K562 (cell line): Measurements from ENCODE around the gene ZNF141. TPM values are rescaled to one million over a fixed set of nuclear protein-coding genes. Genes with fewer than 3 reads are reported as not detected.

Experiments used
- ATAC-seq: fragments of 200-7000 bp; cut with Tn5 transposase; 3 replicates; pipeline ENCODE4 v1.9.1; 2020; ENCODE audit warnings: moderate library complexity
- BruUV-seq: library from RNA; stranded (reverse); fragments of 400-500 nt; replicated peaks from 2 replicates; lab custom pipeline; 2021; lab: Mats Ljungman, UMichigan
- CTCF ChIA-PET: fragments of 300-600 bp; formaldehyde crosslinking; extraction: SDS; loops from one replicate; lab custom pipeline; 2021; ENCODE audit warnings: low intra/inter-chr PET ratio; lab: Yijun Ruan, JAX
- POLR2A ChIA-PET: fragments of 300-600, 350-650 bp; sonication (Branson Sonifier 250); formaldehyde crosslinking; extraction: SDS; loops from one replicate; lab custom pipeline; 2021; ENCODE audit warnings: antibody characterized with exemption, inconsistent platforms; lab: Yijun Ruan, JAX
- DNase-seq, 4 experiments: peaks; one replicate each; pipeline versions ENCODE4 v3.0.0 to v3.0.0-alpha.2; 2011 to 2018; ENCODE audit warnings: low spot score in 3 of 4, mixed read lengths in 3 of 4; ENCODE audit errors: extremely low read depth in 1 of 4
- FAIRE-seq: peaks from 2 replicates; lab custom pipeline; 2011; peaks lifted over from hg19 to GRCh38; lab: Jason Lieb, UNC
- H2AFZ ChIP-seq: 2 replicates; pipeline ENCODE4 v1.6.0; 2011; ENCODE audit warnings: low read depth, low read length, control low read depth, inconsistent platforms
- H3K27ac ChIP-seq: fragments of 200-600 bp; 3 replicates; pipeline ENCODE4 v1.8.0; 2011; ENCODE audit warnings: low read depth, mild to moderate bottlenecking, control low read depth, inconsistent platforms, low read length, moderate library complexity, mixed read lengths; ENCODE audit errors: extremely low read depth
- H3K27me3 ChIP-seq, 2 experiments: fragments of 300-600 bp in 1 of 2; 2 replicates in 1 of 2; 3 replicates in 1 of 2; pipeline versions ENCODE4 v1.6.0 to v1.8.0; 2011; ENCODE audit warnings: inconsistent platforms in 2 of 2, low read length in 2 of 2, mild to moderate bottlenecking in 1 of 2, mixed read lengths in 1 of 2, moderate library complexity in 1 of 2; ENCODE audit not compliant: control insufficient read depth in 2 of 2, insufficient read depth in 2 of 2
- H3K36me3 ChIP-seq: fragments of 300-600 bp; 3 replicates; pipeline ENCODE4 v1.8.0; 2011; ENCODE audit warnings: mild to moderate bottlenecking, low read length, inconsistent platforms; ENCODE audit not compliant: control insufficient read depth, insufficient read depth
- H3K4me1 ChIP-seq, 2 experiments: fragments of 200-600 bp in 1 of 2; replicated peaks in 1 of 2; 2 replicates in 1 of 2; 3 replicates in 1 of 2; pipeline versions ENCODE4 v1.5.1 to v1.8.0; 2011; ENCODE audit warnings: inconsistent platforms in 2 of 2, low read length in 2 of 2, mild to moderate bottlenecking in 1 of 2, mixed read lengths in 1 of 2, moderate library complexity in 1 of 2; ENCODE audit not compliant: control insufficient read depth in 2 of 2, insufficient read depth in 2 of 2
- H3K4me2 ChIP-seq: 2 replicates; pipeline ENCODE4 v1.6.1; 2011; ENCODE audit warnings: low read length, control low read depth, inconsistent platforms, mixed read lengths; ENCODE audit not compliant: insufficient read depth
- H3K4me3 ChIP-seq: fragments of 200-600 bp; sonication (generic), shearing (Covaris generic); 2 replicates; pipeline ENCODE4 v1.5.1; 2016; ENCODE audit warnings: control low read depth, inconsistent platforms
- H3K79me2 ChIP-seq: fragments of 200-600 bp; 3 replicates; pipeline ENCODE4 v1.8.0; 2011; ENCODE audit warnings: low read length, inconsistent platforms; ENCODE audit not compliant: control insufficient read depth, insufficient read depth
- H3K9ac ChIP-seq, 2 experiments: 2 replicates each; pipeline versions ENCODE4 v1.6.0 to v1.6.1; 2011; ENCODE audit warnings: low read depth in 2 of 2, low read length in 2 of 2, control low read depth in 1 of 2, inconsistent platforms in 1 of 2, mild to moderate bottlenecking in 1 of 2, mixed read lengths in 1 of 2; ENCODE audit not compliant: insufficient read depth in 1 of 2
- H3K9me1 ChIP-seq: one replicate; pipeline ENCODE4 v1.6.0; 2011; ENCODE audit warnings: inconsistent platforms, mild to moderate bottlenecking, low read length, moderate library complexity; ENCODE audit not compliant: control insufficient read depth, insufficient read depth
- H3K9me3 ChIP-seq: replicated peaks from 2 replicates; pipeline ENCODE4 v1.5.1; 2011; ENCODE audit warnings: low read depth, low read length, inconsistent platforms; ENCODE audit not compliant: control insufficient read depth, insufficient read depth
- H4K20me1 ChIP-seq: replicated peaks from 2 replicates; pipeline ENCODE4 v1.6.1; 2011; ENCODE audit warnings: low read length, inconsistent platforms, mixed read lengths; ENCODE audit not compliant: control insufficient read depth, insufficient read depth
- CBX8 ChIP-seq: fragments of 200-600 bp; sonication (generic); IDR thresholded peaks from 2 replicates; pipeline ENCODE4 v1.6.1; 2012; ENCODE audit warnings: borderline replicate concordance, mixed run types, low read depth, mild to moderate bottlenecking, moderate library complexity, mixed read lengths, low read length, control low read depth, inconsistent platforms; ENCODE audit not compliant: poor library complexity, severe bottlenecking; ENCODE audit errors: extremely low read depth
- CEBPG ChIP-seq, 3 experiments: fragments of 200-800 bp in 1 of 3; sonication (Bioruptor generic) in 1 of 3; sonication (generic) in 1 of 3; formaldehyde crosslinking in 1 of 3; IDR thresholded peaks in 2 of 3; conservative IDR thresholded peaks in 1 of 3; 2 replicates each; pipeline versions ENCODE4 v1.6.1 to v1.8.0; 2016 to 2022; ENCODE audit warnings: missing compliant biosample characterization in 2 of 3, missing genetic modification characterization in 2 of 3, mild to moderate bottlenecking in 1 of 3, missing genetic modification reagents in 1 of 3
- CHD4 ChIP-seq: fragments of 200-600 bp; sonication (generic); IDR thresholded peaks from 3 replicates; pipeline ENCODE4 v1.6.1; 2012; ENCODE audit warnings: low read depth, mild to moderate bottlenecking, mixed read lengths, low read length, inconsistent platforms; ENCODE audit not compliant: insufficient read depth, insufficient replicate concordance, poor library complexity, severe bottlenecking
- ESRRA ChIP-seq: fragments of 450-650 bp; IDR thresholded peaks from 2 replicates; pipeline ENCODE4 v1.6.1; 2014; ENCODE audit warnings: low read depth, mild to moderate bottlenecking, moderate library complexity, borderline replicate concordance
- LEF1 ChIP-seq: fragments of 450-650 bp; IDR thresholded peaks from 2 replicates; pipeline ENCODE4 v1.6.1; 2016; ENCODE audit warnings: mild to moderate bottlenecking
- PHF8 ChIP-seq: fragments of 200-600 bp; sonication (generic); IDR thresholded peaks from 2 replicates; pipeline ENCODE4 v1.6.1; 2012; ENCODE audit warnings: mixed run types, mild to moderate bottlenecking, inconsistent platforms, low read length, moderate library complexity, borderline replicate concordance
- TAF9B ChIP-seq: fragments of 450-650 bp; IDR thresholded peaks from 2 replicates; pipeline ENCODE4 v1.6.1; 2018; ENCODE audit warnings: mild to moderate bottlenecking; ENCODE audit not compliant: partially characterized antibody
- ZNF121 ChIP-seq: sonication (generic); formaldehyde crosslinking; conservative IDR thresholded peaks from 2 replicates; pipeline ENCODE4 v1.8.0; 2022; ENCODE audit warnings: missing genetic modification reagents
- ZNF184 ChIP-seq: sonication (generic); formaldehyde crosslinking; IDR thresholded peaks from 2 replicates; pipeline ENCODE4 v1.5.0; 2020; ENCODE audit warnings: missing genetic modification reagents
- WGBS: fragments of 100-300 bp; shearing (Covaris generic); methylation state at CpG from one replicate; pipeline ENCODE4 v1.1.6; 2016; ENCODE audit warnings: low coverage, mixed read lengths; ENCODE audit not compliant: insufficient coverage; ENCODE audit errors: missing lambda C conversion rate; 5-methylcytosine and 5-hydroxymethylcytosine counted together
- in situ Hi-C: fragments of 300-500 bp; cut with MboI; formaldehyde crosslinking; loops from 4 replicates; pipeline ENCODE4 v1.15.0; 2018; ENCODE audit warnings: inconsistent platforms, mixed read lengths
- intact Hi-C: fragments of 100-400 bp; cut with micrococcal nuclease; formaldehyde crosslinking; loops from 2 replicates; pipeline ENCODE4 v1.14.2; 2022
- polyA plus RNA-seq, 8 experiments: library from polyadenylated mRNA; depleted of rRNA in 4 of 8; stranded (reverse) in 5 of 8; unstranded in 3 of 8; fragments of >200 nt; fragmentation: Nextera tagmentation in 2 of 8; fragmentation: Illumina TruSeq in 1 of 8; extraction: Ambion mirVana in 2 of 8; extraction: Trizol in 1 of 8; gene quantifications; 2 replicates each; pipeline versions ENCODE4 v1.2.1 to v1.2.3, GENCODE V29; 2011 to 2014; ENCODE audit warnings: inconsistent platforms in 1 of 8, missing spikeins in 1 of 8
- total RNA-seq, 7 experiments: library from RNA; depleted of rRNA in 6 of 7; stranded (reverse); fragments of >200 nt in 6 of 7; fragmentation: Illumina TruSeq in 2 of 7; extraction: Trizol in 2 of 7; gene quantifications; 2 replicates each; pipeline versions ENCODE4 v1.2.1 to v1.2.3, GENCODE V29; 2011 to 2021; ENCODE audit warnings: low replicate concordance in 1 of 7
- TF ChIP-seq, protein P1 (sequence below): fragments of 250-450 bp; sonication (Bioruptor Pico); IDR thresholded peaks from 2 replicates; pipeline ENCODE4 v1.5.0; 2020; ENCODE audit warnings: mild to moderate bottlenecking
- TF ChIP-seq, protein P2 (sequence below): fragments of 450-650 bp; formaldehyde crosslinking; IDR thresholded peaks from 2 replicates; pipeline ENCODE4 v1.4.0; 2020; ENCODE audit warnings: mild to moderate bottlenecking, moderate library complexity

ZNF141 gene
- total and polyA plus RNA-seq, 9 of the 15 experiments (the other 6 are each of a cell fraction or from before 2014, with no cell fraction given), result 0.09 TPM; not detected in 8

DNA sequence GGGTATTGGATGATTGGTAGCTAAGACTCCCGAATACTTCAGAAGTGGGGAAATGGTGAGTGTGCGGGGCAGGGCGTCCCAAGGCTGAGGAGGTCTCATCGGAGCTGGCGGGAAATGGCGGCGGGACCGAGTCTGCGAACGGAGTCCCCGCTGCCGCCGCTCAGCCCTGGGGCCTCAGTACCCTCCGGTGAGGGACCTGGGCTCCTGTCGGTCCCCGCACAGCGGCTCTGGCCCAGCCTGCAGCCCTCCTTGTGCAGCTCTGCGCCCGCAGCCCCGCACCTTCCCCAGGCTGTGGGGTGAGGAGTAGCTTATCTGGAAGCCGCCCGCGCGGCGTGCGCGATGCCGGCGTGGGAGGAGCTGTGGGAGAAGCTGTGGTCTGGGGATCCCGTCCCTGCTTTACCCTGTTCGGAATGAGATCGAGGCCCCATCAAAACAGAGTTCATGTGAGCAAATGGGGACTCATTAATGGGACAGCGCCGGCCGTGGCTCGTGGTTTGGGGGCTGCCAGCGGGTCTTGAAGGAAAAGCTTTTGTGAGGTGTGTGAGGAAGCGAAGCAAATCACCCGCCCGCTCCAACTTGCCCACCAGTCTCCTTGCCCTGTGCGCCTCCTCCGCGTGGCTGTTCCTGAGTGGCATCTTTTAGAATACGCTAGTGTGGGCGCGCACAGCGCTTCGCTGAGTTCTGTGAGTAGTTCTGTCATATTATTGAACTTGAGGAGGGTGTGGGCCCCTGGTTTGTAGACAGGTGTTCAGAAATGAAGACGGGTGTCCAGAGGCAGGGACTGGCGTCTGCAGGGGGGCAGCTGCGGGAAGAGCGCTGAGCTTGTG is 531 bp downstream of the ZNF141 start:
- DNase-seq (no peak), FAIRE-seq (no peak), ATAC-seq (no peak)
- BruUV-seq, result no TSS peak
- H2AFZ ChIP-seq, result no peak overlapping the region
- H3K9me1 ChIP-seq, result no peaks in the 10 kb centered on the region
- intact Hi-C loops (no loop called here), in situ Hi-C loops (no loop called here)
- H3K79me2 ChIP-seq, result no peaks in the 10 kb centered on the region
- ChIA-PET POLR2A (no interaction called here), CTCF (no interaction called here)
- H3K9ac ChIP-seq, result no peak overlapping the region
- H3K27ac ChIP-seq, result no peak overlapping the region
- no peak overlapping the region for H3K4me3 ChIP-seq
- 6% methylated on average over 45 of the region's 52 CpGs for WGBS
- no peak overlapping the region for H3K4me2 ChIP-seq
- H3K36me3 ChIP-seq, result no peaks in the 10 kb centered on the region
- H3K27me3 ChIP-seq, result no peaks in the 10 kb centered on the region
- no peak for TF ChIP-seq TAF9B
- TF ChIP-seq CHD4, result no peak
- no peak for TF ChIP-seq CEBPG (CRISPR knock-in tag; IDR thresholded peaks at IDR 0.05)
- no peak for TF ChIP-seq CEBPG (tag; conservative IDR thresholded peaks at IDR 0.05 in 1 of 2, IDR thresholded peaks at IDR 0.05 in 1 of 2)
- no peak for TF ChIP-seq CBX8
- no peak for TF ChIP-seq ZNF121
- no peak for TF ChIP-seq ESRRA
- no peak for TF ChIP-seq LEF1
- TF ChIP-seq ZNF184, result no peak
- TF ChIP-seq PHF8, result no peak
- TF ChIP-seq, protein P1, sequence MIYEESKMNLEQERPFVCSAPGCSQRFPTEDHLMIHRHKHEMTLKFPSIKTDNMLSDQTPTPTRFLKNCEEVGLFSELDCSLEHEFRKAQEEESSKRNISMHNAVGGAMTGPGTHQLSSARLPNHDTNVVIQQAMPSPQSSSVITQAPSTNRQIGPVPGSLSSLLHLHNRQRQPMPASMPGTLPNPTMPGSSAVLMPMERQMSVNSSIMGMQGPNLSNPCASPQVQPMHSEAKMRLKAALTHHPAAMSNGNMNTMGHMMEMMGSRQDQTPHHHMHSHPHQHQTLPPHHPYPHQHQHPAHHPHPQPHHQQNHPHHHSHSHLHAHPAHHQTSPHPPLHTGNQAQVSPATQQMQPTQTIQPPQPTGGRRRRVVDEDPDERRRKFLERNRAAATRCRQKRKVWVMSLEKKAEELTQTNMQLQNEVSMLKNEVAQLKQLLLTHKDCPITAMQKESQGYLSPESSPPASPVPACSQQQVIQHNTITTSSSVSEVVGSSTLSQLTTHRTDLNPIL, result no peak
- TF ChIP-seq, protein P2, sequence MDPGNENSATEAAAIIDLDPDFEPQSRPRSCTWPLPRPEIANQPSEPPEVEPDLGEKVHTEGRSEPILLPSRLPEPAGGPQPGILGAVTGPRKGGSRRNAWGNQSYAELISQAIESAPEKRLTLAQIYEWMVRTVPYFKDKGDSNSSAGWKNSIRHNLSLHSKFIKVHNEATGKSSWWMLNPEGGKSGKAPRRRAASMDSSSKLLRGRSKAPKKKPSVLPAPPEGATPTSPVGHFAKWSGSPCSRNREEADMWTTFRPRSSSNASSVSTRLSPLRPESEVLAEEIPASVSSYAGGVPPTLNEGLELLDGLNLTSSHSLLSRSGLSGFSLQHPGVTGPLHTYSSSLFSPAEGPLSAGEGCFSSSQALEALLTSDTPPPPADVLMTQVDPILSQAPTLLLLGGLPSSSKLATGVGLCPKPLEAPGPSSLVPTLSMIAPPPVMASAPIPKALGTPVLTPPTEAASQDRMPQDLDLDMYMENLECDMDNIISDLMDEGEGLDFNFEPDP (CRISPR knock-in tag), result no peak
- no peaks in the 10 kb centered on the region for H3K9me3 ChIP-seq
- no peaks in the 10 kb centered on the region for H3K4me1 ChIP-seq
- H4K20me1 ChIP-seq, result no peaks in the 10 kb centered on the region
